ENCODE results near the gene KMT2C. TPM values are rescaled to one million over a fixed set of nuclear protein-coding genes. Genes with fewer than 3 reads are reported as not detected.

Gene KMT2C
- total and polyA plus RNA-seq, 8 donors: 10.1 to 64.1 (median 53.3) TPM

DNA sequence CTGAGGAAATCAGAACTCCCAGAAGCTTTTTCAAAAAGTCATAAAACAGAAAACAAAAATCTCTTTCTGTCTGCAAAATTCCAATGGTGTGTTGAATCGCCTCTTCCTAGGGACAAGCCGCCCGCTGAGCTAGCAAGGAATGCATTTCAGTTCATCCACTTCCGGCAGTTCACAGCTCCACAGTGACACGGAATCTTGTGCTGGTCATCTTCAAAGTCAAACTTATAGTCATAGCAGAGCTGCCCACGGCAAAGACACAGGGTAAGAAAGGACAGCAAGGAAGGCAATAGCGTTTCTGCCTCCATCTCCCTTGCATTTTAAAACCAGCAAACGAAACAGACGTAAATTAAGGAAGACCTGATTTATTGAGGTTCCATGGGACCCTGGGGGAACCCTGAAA is 299.1 kb downstream of the KMT2C start:
- Histone ChIP-seq H3K9me3 (no peaks in the 10 kb centered on the region), H3K27me3 (no peaks in the 10 kb centered on the region), H3K36me3 (peaks cover 3 to 39% (median 14%) of the 10 kb centered on the region in 3 donors), H3K4me3 (no peak overlapping the region), H3K4me1 (no peaks in the 10 kb centered on the region), H3K27ac (no peak overlapping the region)
- TF ChIP-seq, protein P1, sequence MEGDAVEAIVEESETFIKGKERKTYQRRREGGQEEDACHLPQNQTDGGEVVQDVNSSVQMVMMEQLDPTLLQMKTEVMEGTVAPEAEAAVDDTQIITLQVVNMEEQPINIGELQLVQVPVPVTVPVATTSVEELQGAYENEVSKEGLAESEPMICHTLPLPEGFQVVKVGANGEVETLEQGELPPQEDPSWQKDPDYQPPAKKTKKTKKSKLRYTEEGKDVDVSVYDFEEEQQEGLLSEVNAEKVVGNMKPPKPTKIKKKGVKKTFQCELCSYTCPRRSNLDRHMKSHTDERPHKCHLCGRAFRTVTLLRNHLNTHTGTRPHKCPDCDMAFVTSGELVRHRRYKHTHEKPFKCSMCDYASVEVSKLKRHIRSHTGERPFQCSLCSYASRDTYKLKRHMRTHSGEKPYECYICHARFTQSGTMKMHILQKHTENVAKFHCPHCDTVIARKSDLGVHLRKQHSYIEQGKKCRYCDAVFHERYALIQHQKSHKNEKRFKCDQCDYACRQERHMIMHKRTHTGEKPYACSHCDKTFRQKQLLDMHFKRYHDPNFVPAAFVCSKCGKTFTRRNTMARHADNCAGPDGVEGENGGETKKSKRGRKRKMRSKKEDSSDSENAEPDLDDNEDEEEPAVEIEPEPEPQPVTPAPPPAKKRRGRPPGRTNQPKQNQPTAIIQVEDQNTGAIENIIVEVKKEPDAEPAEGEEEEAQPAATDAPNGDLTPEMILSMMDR (IDR thresholded peaks at IDR 0.05): no peak
- ATAC-seq (peak in 1 of 4 donors; percentile 37), FAIRE-seq (no peak), DNase-seq (no peak)
- WGBS, 2 donors: 80 to 83% methylated on average over 9 of the region's 9 CpGs
- intact Hi-C loops (cut with DNase I): no loop called here

DNA sequence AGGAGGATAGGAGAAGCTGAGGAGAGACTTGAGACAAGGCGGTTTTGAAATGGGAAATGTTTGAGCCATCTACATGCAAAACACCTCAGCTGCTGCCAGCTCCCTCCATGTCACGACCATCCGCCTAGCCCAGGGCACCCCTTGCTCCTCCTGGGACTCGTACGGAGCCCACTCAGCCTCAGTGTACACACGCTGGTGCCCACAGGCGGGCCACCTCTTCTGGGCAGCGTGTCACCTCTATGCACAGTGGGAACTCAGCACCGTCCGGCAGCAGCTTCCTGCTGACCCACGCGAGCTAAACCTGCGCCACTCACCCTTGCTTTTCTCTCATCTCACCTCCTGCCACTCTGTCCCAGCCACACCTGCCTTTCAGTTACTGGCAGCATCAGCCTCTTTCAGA is 302.0 kb downstream of the KMT2C start:
- Histone ChIP-seq H3K9me3 (no peaks in the 10 kb centered on the region), H3K4me1 (no peaks in the 10 kb centered on the region), H3K36me3 (peaks cover 0 to 28% (median 10%) of the 10 kb centered on the region in 3 donors), H3K27me3 (no peaks in the 10 kb centered on the region), H3K4me3 (no peak overlapping the region), H3K27ac (no peak overlapping the region)
- ATAC-seq: peak in 1 of 4 donors; percentile 4
- FAIRE-seq: no peak
- 96 to 98% methylated on average over 13 of the region's 13 CpGs for WGBS, 2 donors
- intact Hi-C loops (cut with DNase I): no loop called here
- TF ChIP-seq, protein P1 (IDR thresholded peaks at IDR 0.05): no peak
- no peak for DNase-seq

DNA sequence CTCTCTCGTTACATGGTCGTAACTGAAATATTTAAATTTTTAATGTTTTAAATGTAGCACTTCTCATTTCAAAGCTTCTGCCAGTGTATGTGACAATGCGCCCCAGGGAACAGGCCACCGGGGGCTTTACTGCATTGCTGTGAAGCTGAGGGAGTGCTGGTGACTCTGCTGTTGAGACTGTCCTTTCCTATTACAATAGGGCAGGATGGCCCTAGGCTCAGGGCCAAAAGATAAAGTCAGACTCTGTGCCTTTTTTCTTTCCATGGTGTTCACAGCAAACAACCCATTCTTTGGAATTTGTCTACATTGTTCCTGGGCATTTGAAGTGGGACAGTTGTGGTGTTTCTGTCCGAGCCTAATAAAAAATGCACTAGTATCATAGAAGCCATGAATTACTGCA is 303.0 kb downstream of the KMT2C start:
- no peaks in the 10 kb centered on the region for H3K4me1 ChIP-seq
- ATAC-seq: no peak
- WGBS, 2 donors: 89 to 94% methylated on average over 5 of the region's 5 CpGs
- FAIRE-seq: no peak
- intact Hi-C loops (cut with DNase I): no loop called here
- TF ChIP-seq, protein P1 (IDR thresholded peaks at IDR 0.05): no peak
- no peaks in the 10 kb centered on the region for H3K27me3 ChIP-seq
- DNase-seq: no peak
- peaks cover 0 to 28% (median 4%) of the 10 kb centered on the region in 3 donors for H3K36me3 ChIP-seq
- no peak overlapping the region for H3K4me3 ChIP-seq
- H3K9me3 ChIP-seq: no peaks in the 10 kb centered on the region
- no peak overlapping the region for H3K27ac ChIP-seq

DNA sequence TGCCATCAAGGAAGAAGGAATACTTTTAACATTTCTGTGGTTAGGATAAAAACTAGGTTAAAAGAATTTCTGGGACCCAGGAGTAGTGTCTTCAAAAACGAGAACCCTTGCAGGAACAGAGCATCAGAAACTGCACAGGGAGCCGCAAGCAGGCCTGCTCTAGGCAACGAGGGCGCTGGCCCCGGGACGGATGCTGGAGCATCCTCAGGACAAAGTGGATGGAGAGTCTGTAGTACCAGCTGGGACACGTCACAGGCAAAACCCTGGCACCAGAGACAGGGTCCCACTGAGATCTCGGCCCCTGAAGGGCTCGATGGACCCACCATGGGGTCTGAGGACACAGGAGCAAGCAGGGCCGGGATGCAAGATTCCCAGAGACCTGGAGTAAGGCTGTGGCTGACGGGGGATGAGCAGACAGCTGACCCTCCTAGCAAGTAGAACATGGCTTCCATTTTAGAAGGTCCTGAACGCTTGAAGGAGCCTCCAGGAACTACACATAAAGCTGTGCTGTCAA is 303.8 kb downstream of the KMT2C start:
- ATAC-seq: no peak
- intact Hi-C loops (cut with DNase I): no loop called here
- 93 to 96% methylated on average over 12 of the region's 12 CpGs for WGBS, 2 donors
- TF ChIP-seq, protein P1 (IDR thresholded peaks at IDR 0.05): no peak
- H3K27me3 ChIP-seq: no peaks in the 10 kb centered on the region
- DNase-seq: no peak
- H3K9me3 ChIP-seq: no peaks in the 10 kb centered on the region
- no peak overlapping the region for H3K27ac ChIP-seq
- FAIRE-seq: no peak
- H3K4me1 ChIP-seq: no peaks in the 10 kb centered on the region
- no peak overlapping the region for H3K4me3 ChIP-seq
- peaks cover 0 to 28% (median 4%) of the 10 kb centered on the region in 3 donors for H3K36me3 ChIP-seq

DNA sequence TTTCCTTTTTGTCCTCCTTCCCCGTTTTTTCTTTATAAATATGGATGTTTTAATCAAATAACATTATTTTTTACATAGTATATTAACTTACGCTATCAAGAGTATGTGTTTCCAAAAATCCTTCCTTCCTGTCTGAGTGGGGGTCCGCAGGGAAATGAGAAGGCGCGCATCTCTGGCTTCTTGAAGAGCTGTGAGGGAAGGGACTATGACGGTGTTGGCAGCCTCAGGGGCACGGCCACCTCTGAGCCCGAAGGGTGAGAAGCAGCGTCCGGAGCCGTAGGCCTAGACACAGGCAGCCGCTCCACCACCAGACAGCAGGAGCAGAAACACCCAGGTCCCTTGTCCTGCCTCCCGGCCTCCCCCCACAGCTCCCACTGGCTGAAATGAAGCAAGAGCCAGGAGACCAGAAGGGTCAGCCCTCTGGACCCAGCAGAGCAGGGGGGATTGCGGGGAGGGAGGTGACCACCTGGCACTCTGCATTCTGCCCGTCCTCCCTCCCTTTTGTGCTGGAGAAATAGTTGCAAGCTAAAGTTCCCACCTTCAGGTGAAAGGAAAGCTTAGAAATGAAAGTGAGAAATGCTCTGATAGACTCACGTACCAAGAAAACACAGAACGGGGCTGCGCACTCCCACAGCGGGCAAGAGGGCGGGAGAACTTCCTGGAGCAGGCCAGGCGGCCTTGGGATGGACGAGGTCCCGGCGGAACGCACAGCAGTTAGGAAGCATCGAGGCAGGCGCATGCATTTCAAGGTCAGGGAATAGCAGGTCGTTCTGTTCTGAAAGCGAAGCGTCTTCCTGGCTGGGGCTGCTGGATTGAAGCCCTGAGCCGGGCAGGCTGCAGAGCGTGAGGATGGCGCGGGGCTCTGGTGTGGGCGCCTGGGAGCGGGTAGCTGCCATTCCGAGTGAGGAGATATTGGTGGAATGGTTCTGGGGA is 304.9 kb downstream of the KMT2C start:
- Histone ChIP-seq H3K4me1 (no peaks in the 10 kb centered on the region), H3K4me3 (no peak overlapping the region), H3K27me3 (no peaks in the 10 kb centered on the region), H3K27ac (no peak overlapping the region), H3K9me3 (no peaks in the 10 kb centered on the region), H3K36me3 (peaks cover 0 to 22% (median 4%) of the 10 kb centered on the region in 3 donors)
- ATAC-seq (no peak), FAIRE-seq (no peak), DNase-seq (no peak)
- TF ChIP-seq, protein P1 (IDR thresholded peaks at IDR 0.05): no peak
- intact Hi-C loops (cut with DNase I): no loop called here
- WGBS, 2 donors: 94 to 96% methylated on average over 37 of the region's 37 CpGs

Data from pancreas (tissue), 10 donors.